Ovary (tissue), 3 donors: Measurements from ENCODE around the gene GPC3.

Experiments used
- CTCF ChIP-seq, 3 donors: fragments of 450-650 bp in 2 of 3; fragments of 200-600 bp in 1 of 3; IDR thresholded peaks; one replicate each; pipeline versions ENCODE4 v1.5.1 to v1.8.0; 2016 to 2022; ENCODE audit warnings: antibody characterized with exemption in 3 of 3, mild to moderate bottlenecking in 1 of 3
- POLR2A ChIP-seq: fragments of 450-650 bp; IDR thresholded peaks from one replicate; pipeline ENCODE4 v1.6.1; 2017; ENCODE audit warnings: antibody characterized with exemption, mild to moderate bottlenecking, moderate library complexity
- donor health status: DM: no; HTN: no; CAD: no.

DNA sequence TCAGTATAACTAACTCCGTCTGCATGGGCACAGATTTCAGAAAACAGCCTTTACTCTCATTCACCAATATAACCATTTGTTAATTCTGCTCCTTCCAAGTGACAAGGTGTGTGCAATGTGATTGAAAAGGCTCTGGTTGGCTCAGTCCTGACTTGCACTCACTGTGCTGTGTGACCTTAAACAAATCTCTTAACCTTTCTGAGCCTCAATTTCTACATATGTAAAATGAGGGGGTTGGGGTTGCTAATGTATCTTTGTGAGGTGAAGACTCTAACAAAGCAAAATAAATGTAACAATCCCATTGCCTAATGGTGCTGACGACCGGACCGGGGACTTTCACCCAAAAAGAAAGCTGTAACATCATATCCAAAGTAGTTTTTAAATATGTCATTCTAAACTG, 457.6 kb downstream of the GPC3 start:
- no peak for TF ChIP-seq CTCF (IDR thresholded peaks at IDR 0.05)
- no peak for TF ChIP-seq POLR2A
